BLaER1 treated with 17β-estradiol and CSF1 and Interleukin-3, amounts not matched to agents 10 nM and 100 nM (cell line): ENCODE results near the gene MYH14.

Experiments
- H3K27ac ChIP-seq, 11 experiments: shearing (Covaris generic); formaldehyde crosslinking; 2 replicates each; pipeline ENCODE4 v1.8.1; 2022
- H3K27me3 ChIP-seq, 11 experiments: shearing (Covaris generic); formaldehyde crosslinking; 2 replicates each; pipeline ENCODE4 v1.8.1; 2022
- H3K36me3 ChIP-seq, 11 experiments: shearing (Covaris generic); formaldehyde crosslinking; 2 replicates each; pipeline ENCODE4 v1.8.1; 2022
- H3K4me1 ChIP-seq, 10 experiments: shearing (Covaris generic); formaldehyde crosslinking; 2 replicates each; pipeline ENCODE4 v1.8.1; 2022
- H3K4me2 ChIP-seq, 11 experiments: shearing (Covaris generic); formaldehyde crosslinking; 2 replicates each; pipeline ENCODE4 v1.8.1; 2022
- H3K4me3 ChIP-seq, 10 experiments: shearing (Covaris generic); formaldehyde crosslinking; 2 replicates each; pipeline ENCODE4 v1.8.1; 2022
- H3K9ac ChIP-seq, 11 experiments: shearing (Covaris generic); formaldehyde crosslinking; 2 replicates each; pipeline ENCODE4 v1.8.1; 2022
- H3K9me3 ChIP-seq, 11 experiments: shearing (Covaris generic); formaldehyde crosslinking; replicated peaks in 1 of 11; 2 replicates each; pipeline ENCODE4 v1.8.1; 2022
- H4K20me1 ChIP-seq, 11 experiments: shearing (Covaris generic); formaldehyde crosslinking; 2 replicates each; pipeline ENCODE4 v1.8.1; 2022
- Cebpa-rat ChIP-seq, 11 experiments: shearing (Covaris generic); IDR thresholded peaks; 2 replicates each; pipeline ENCODE4 v1.8.1; 2022

The MYH14 gene

DNA sequence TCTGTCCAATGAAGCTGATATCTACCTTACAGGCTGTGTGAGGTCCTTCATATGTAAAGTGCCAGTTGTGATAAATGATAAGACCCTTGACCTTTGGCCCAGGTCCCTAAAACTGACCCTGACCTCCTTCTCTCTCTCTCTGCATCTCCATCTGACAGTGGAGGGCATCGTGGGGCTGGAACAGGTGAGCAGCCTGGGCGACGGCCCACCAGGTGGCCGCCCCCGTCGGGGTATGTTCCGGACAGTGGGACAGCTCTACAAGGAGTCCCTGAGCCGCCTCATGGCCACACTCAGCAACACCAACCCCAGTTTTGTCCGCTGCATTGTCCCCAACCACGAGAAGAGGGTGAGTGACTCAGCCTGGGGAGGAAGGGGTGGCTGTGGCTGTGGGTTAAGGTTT, 53.7 kb downstream of the MYH14 start:
- Histone ChIP-seq H3K4me2 (no peak overlapping the region), H3K4me3 (no peak overlapping the region), H3K27ac (no peak overlapping the region), H3K9ac (no peak overlapping the region), H3K9me3 (peaks cover 28 to 49% (median 32%) of the 10 kb centered on the region in 11 experiments), H3K36me3 (no peaks in the 10 kb centered on the region), H3K27me3 (no peaks in the 10 kb centered on the region), H4K20me1 (no peaks in the 10 kb centered on the region), H3K4me1 (peaks cover 0 to 8% (median 6%) of the 10 kb centered on the region in 10 experiments; a peak in 14 of 20 replicates)
- TF ChIP-seq Cebpa-rat (IDR thresholded peaks at IDR 0.05): no peak

DNA sequence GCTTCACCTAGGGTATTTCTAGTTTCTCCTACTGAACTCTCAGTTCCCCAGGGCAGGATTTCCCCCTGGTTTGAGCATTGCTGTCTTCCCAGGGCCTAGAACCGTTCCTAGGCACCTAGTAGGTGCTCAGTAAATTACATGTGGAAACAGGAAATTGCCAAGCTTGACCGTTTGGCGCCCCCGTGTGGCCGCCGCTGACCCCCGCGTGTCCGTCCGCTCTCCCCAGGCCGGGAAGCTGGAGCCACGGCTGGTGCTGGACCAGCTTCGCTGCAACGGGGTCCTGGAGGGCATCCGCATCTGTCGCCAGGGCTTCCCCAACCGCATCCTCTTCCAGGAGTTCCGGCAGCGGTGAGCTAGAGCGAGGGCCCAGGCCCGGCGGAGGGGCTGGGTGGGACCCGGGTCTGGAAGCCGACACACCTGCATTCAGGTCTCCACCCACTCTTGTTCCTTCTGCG, 55.5 kb downstream of the MYH14 start:
- Histone ChIP-seq H3K4me2 (no peak overlapping the region), H3K4me1 (no peaks in the 10 kb centered on the region), H3K9me3 (peaks cover 11 to 32% (median 15%) of the 10 kb centered on the region in 11 experiments; a peak in 21 of 22 replicates), H3K9ac (no peak overlapping the region), H3K27me3 (no peaks in the 10 kb centered on the region), H3K36me3 (no peaks in the 10 kb centered on the region), H3K27ac (no peak overlapping the region), H3K4me3 (no peak overlapping the region), H4K20me1 (no peaks in the 10 kb centered on the region)
- no peak for TF ChIP-seq Cebpa-rat (IDR thresholded peaks at IDR 0.05)

DNA sequence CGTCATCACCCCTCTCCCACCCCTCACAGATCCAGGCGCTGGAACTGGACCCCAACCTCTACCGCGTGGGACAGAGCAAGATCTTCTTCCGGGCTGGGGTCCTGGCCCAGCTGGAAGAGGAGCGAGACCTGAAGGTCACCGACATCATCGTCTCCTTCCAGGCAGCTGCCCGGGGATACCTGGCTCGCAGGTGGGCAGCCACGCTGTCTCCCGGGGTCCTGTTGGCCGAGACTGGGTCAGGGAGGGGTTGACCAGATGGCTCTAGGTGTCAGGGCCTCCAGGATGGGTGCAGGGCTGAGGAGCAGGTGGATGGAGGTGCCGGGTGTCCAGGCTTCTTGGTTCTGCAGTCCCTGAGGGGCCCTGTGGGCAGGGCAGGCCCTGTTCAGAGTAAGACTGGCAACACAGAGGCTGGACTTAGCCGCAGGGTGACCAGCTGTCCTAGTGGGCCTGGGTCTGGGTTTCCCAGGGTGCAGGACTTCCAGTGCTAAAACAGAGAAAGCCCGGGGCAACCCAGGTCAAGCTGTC, 58.1 kb downstream of the MYH14 start:
- Histone ChIP-seq H3K4me3 (no peak overlapping the region), H3K27me3 (no peaks in the 10 kb centered on the region), H4K20me1 (no peaks in the 10 kb centered on the region), H3K9ac (no peak overlapping the region), H3K27ac (no peak overlapping the region), H3K4me2 (no peak overlapping the region), H3K36me3 (no peaks in the 10 kb centered on the region), H3K4me1 (peaks cover 0 to 5% (median under 1%) of the 10 kb centered on the region in 10 experiments; a peak in 6 of 20 replicates), H3K9me3 (peaks cover 0 to 13% (median 0%) of the 10 kb centered on the region in 11 experiments; a peak in 4 of 22 replicates)
- TF ChIP-seq Cebpa-rat (IDR thresholded peaks at IDR 0.05): no peak

DNA sequence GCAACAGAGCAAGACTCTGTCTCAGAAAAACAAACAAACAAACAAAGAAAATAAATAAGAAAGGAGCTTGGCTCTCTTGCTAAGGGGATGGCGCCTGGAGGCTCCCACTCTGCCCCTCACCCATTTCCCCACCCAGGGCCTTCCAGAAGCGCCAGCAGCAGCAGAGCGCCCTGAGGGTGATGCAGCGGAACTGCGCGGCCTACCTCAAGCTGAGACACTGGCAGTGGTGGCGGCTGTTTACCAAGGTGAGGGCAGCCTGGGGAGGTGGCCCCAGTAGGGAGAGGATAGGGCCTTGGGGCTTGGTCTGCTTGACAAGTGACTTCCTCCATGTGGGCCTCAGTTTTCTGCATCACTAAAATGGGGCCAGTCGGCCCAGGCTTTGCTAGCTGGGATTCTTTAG, 59.8 kb downstream of the MYH14 start:
- no peak overlapping the region for H3K4me2 ChIP-seq
- no peak overlapping the region for H3K4me3 ChIP-seq
- no peak overlapping the region for H3K27ac ChIP-seq
- peaks cover 0 to 6% (median 2%) of the 10 kb centered on the region in 10 experiments; a peak in 6 of 20 replicates for H3K4me1 ChIP-seq
- TF ChIP-seq Cebpa-rat (IDR thresholded peaks at IDR 0.05): no peak
- H4K20me1 ChIP-seq: no peaks in the 10 kb centered on the region
- no peaks in the 10 kb centered on the region for H3K9me3 ChIP-seq
- no peaks in the 10 kb centered on the region for H3K36me3 ChIP-seq
- H3K9ac ChIP-seq: no peak overlapping the region
- no peaks in the 10 kb centered on the region for H3K27me3 ChIP-seq

DNA sequence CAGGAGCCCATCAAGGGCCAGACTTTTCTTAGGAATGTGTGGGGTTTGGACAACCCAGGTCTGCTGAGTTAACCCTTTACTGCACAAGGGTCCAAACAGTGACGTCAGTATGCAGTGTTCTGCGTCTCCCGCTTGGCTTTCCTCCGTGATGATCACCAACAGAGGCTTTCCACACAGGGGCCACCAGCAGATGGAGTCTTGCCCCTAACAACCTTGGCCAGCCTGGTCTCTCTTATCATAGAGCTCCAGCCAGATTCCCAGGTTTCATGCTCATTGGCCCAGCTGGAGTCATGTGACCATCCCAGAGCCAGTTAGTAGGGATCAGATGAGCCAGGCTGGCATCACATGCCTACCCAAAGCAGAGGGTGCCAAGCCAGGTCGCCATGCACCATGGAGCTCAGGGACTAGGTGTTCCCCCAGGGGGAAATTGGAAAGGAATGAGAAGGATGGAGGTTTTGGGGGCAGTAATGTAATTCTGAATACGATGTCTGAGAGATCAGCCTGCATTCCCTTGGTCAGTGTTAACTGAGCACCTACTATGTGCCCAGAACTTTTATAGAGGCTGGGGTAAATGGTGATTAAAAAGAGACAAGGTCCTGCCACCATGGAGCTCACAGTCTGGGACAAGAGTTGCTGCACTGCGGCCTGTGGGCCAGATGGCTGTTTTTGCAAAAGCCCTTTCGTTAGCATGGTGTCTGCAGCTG, 61.2 kb downstream of the MYH14 start:
- Histone ChIP-seq H3K27me3 (no peaks in the 10 kb centered on the region), H3K4me1 (peaks cover 0 to 6% (median 2%) of the 10 kb centered on the region in 10 experiments; a peak in 6 of 20 replicates), H4K20me1 (no peaks in the 10 kb centered on the region), H3K27ac (no peak overlapping the region), H3K4me2 (no peak overlapping the region), H3K36me3 (no peaks in the 10 kb centered on the region), H3K4me3 (no peak overlapping the region), H3K9ac (no peak overlapping the region), H3K9me3 (no peaks in the 10 kb centered on the region)
- no peak for TF ChIP-seq Cebpa-rat (IDR thresholded peaks at IDR 0.05)

DNA sequence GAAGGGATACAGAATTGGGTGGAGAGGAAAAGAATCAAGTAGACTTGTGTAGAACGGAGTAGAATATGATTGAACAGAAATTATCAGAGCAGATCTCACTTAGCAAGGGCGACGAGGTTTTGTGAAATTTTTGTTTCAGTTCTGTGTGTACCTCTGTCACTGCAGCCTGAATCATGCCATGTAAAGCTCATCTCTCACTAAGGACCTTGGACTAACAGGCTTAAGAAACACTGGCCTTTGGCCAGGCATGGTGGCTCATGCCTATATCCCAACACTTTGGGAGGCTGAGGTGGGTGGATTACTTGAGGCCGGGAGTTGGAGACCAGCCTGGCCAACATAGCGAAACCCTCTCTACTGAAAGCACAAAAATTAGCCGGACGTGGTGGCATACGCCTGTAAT, 62.6 kb downstream of the MYH14 start:
- Histone ChIP-seq H3K4me3 (no peak overlapping the region), H3K27ac (no peak overlapping the region), H3K27me3 (no peaks in the 10 kb centered on the region), H3K4me1 (peaks cover 0 to 6% (median 2%) of the 10 kb centered on the region in 10 experiments; a peak in 6 of 20 replicates), H3K36me3 (no peaks in the 10 kb centered on the region), H3K9me3 (no peaks in the 10 kb centered on the region), H4K20me1 (no peaks in the 10 kb centered on the region), H3K4me2 (no peak overlapping the region), H3K9ac (no peak overlapping the region)
- TF ChIP-seq Cebpa-rat (IDR thresholded peaks at IDR 0.05): no peak

DNA sequence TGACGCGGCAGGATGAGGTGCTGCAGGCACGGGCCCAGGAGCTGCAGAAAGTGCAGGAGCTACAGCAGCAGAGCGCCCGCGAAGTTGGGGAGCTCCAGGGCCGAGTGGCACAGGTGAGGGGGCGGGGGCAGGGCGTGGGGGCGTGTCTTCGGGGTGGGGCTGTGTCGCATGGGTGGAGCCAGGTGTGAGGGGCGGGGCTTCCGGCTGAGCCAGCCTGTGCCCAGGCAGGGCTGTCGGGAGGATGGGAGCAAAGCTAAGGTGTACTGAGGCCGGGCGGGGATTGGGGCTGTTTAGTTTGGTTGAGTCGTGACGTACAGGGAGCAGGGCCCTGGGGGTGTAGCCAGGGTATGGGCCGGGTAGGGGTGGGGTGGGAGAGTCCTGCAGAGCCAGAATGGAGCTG, 63.5 kb downstream of the MYH14 start:
- Histone ChIP-seq H3K9me3 (no peaks in the 10 kb centered on the region), H3K27ac (no peak overlapping the region), H3K4me1 (peaks cover 0 to 6% (median 2%) of the 10 kb centered on the region in 10 experiments; a peak in 6 of 20 replicates), H3K36me3 (no peaks in the 10 kb centered on the region), H3K27me3 (no peaks in the 10 kb centered on the region), H3K9ac (no peak overlapping the region), H3K4me2 (peak overlapping the region in 1 of 11 experiments; percentile 28; a peak in 1 of 22 replicates), H4K20me1 (no peaks in the 10 kb centered on the region), H3K4me3 (no peak overlapping the region)
- TF ChIP-seq Cebpa-rat (IDR thresholded peaks at IDR 0.05): no peak

DNA sequence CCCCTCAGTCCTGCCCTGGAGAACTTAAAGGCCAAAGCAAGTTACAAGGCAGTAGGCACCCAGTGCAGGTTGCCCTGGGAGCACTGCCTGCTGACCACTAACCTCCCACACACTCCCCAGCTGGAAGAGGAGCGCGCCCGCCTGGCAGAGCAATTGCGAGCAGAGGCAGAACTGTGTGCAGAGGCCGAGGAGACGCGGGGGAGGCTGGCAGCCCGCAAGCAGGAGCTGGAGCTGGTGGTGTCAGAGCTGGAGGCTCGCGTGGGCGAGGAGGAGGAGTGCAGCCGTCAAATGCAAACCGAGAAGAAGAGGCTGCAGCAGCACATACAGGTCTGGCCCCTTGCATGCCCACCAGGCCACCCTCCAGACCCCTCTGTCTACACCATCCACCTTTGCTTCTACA, 64.6 kb downstream of the MYH14 start:
- H3K36me3 ChIP-seq: no peaks in the 10 kb centered on the region
- TF ChIP-seq Cebpa-rat (IDR thresholded peaks at IDR 0.05): no peak
- H4K20me1 ChIP-seq: no peaks in the 10 kb centered on the region
- peaks cover 0 to 6% (median 2%) of the 10 kb centered on the region in 10 experiments; a peak in 6 of 20 replicates for H3K4me1 ChIP-seq
- no peak overlapping the region for H3K4me3 ChIP-seq
- H3K27me3 ChIP-seq: no peaks in the 10 kb centered on the region
- H3K9ac ChIP-seq: no peak overlapping the region
- H3K27ac ChIP-seq: no peak overlapping the region
- no peak overlapping the region for H3K4me2 ChIP-seq
- no peaks in the 10 kb centered on the region for H3K9me3 ChIP-seq

DNA sequence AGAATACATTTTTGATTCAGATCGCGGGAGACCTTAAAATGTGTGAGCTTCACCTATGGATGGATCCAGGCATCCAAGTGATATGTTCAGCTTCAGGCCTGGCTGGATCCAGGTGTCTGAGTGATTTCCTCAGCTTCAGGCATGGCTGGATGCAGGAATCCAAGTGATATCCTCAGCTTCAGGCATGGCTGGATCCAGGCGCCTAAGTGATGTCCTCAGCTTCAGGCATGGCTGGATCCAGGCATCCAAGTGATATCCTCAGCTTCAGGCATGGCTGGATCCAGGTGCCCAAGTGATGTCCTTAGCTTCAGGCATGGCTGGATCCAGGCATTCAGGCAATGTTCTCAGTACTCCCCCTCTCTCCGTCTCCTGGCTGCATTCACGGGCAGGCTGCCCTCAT, 65.1 kb downstream of the MYH14 start:
- no peak for TF ChIP-seq Cebpa-rat (IDR thresholded peaks at IDR 0.05)
- no peaks in the 10 kb centered on the region for H3K9me3 ChIP-seq
- H3K4me3 ChIP-seq: no peak overlapping the region
- no peak overlapping the region for H3K4me2 ChIP-seq
- no peak overlapping the region for H3K9ac ChIP-seq
- no peak overlapping the region for H3K27ac ChIP-seq
- H3K36me3 ChIP-seq: no peaks in the 10 kb centered on the region
- H3K4me1 ChIP-seq: peaks cover 0 to 7% (median 2%) of the 10 kb centered on the region in 10 experiments; a peak in 6 of 20 replicates
- no peaks in the 10 kb centered on the region for H3K27me3 ChIP-seq
- no peaks in the 10 kb centered on the region for H4K20me1 ChIP-seq

DNA sequence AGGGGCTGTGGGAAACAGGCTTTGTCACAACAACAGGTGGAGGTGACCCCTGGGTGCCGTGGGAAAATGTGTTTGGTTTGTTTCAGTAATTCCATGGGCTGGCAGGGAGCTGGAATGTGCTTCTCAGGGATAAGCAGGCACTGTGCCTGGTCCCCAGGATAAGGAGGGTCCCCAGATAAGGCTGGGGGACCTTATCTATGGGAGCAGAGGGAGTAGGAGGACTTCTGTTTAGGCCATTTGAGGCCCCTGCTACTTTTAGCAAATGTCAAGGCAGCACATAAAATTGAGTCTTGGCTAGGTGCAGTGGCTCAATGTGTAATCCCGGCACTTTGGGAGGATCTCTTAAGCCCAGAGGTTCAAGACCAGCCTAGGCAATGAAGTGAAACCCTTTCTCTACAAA, 66.2 kb downstream of the MYH14 start:
- H3K27ac ChIP-seq: no peak overlapping the region
- no peaks in the 10 kb centered on the region for H3K27me3 ChIP-seq
- no peaks in the 10 kb centered on the region for H3K9me3 ChIP-seq
- no peaks in the 10 kb centered on the region for H3K36me3 ChIP-seq
- H3K4me2 ChIP-seq: no peak overlapping the region
- H3K9ac ChIP-seq: no peak overlapping the region
- H3K4me3 ChIP-seq: no peak overlapping the region
- H4K20me1 ChIP-seq: no peaks in the 10 kb centered on the region
- no peak for TF ChIP-seq Cebpa-rat (IDR thresholded peaks at IDR 0.05)
- peaks cover 0 to 8% (median 3%) of the 10 kb centered on the region in 10 experiments; a peak in 8 of 20 replicates for H3K4me1 ChIP-seq
